WTC11 (cell line): ENCODE measurements around the gene PEX7. TPM values are rescaled to one million over a fixed set of nuclear protein-coding genes. Genes with fewer than 3 reads are reported as not detected.

Experiments used
- ATF3 ChIP-seq: sonication (generic); formaldehyde crosslinking; conservative IDR thresholded peaks from 2 replicates; pipeline ENCODE4 v1.8.1; 2022; ENCODE audit warnings: mild to moderate bottlenecking, missing genetic modification reagents
- CREM ChIP-seq: sonication (generic); formaldehyde crosslinking; IDR thresholded peaks from 2 replicates; pipeline ENCODE4 v1.8.1; 2022; ENCODE audit warnings: mild to moderate bottlenecking, missing genetic modification reagents, moderate library complexity
- ERG ChIP-seq: fragments of 250-450 bp; sonication (Bioruptor Pico); IDR thresholded peaks from 2 replicates; pipeline ENCODE4 v1.8.0; 2021; ENCODE audit warnings: mild to moderate bottlenecking
- ETV6 ChIP-seq: sonication (generic); formaldehyde crosslinking; IDR thresholded peaks from 2 replicates; pipeline ENCODE4 v1.8.1; 2022; ENCODE audit warnings: mild to moderate bottlenecking, missing genetic modification reagents
- GTF2I ChIP-seq: fragments of 250-450 bp; sonication (Bioruptor Pico); conservative IDR thresholded peaks from 2 replicates; pipeline ENCODE4 v1.4.0; 2021; ENCODE audit warnings: mild to moderate bottlenecking
- MXD4 ChIP-seq: fragments of 250-450 bp; sonication (Bioruptor Pico); IDR thresholded peaks from 2 replicates; pipeline ENCODE4 v1.8.0; 2021; ENCODE audit warnings: mild to moderate bottlenecking, moderate library complexity, borderline replicate concordance
- NFYB ChIP-seq: sonication (generic); formaldehyde crosslinking; conservative IDR thresholded peaks from 2 replicates; pipeline ENCODE4 v1.8.0; 2022; ENCODE audit warnings: low read depth, missing genetic modification reagents
- SP1 ChIP-seq: sonication (generic); formaldehyde crosslinking; conservative IDR thresholded peaks from 2 replicates; pipeline ENCODE4 v1.8.1; 2022; ENCODE audit warnings: missing genetic modification reagents
- USF2 ChIP-seq: sonication (generic); formaldehyde crosslinking; IDR thresholded peaks from 2 replicates; pipeline ENCODE4 v1.8.1; 2023; ENCODE audit warnings: mild to moderate bottlenecking, missing genetic modification reagents, moderate library complexity
- ZNF232 ChIP-seq: sonication (generic); formaldehyde crosslinking; IDR thresholded peaks from 2 replicates; pipeline ENCODE4 v1.8.0; 2022; ENCODE audit warnings: mild to moderate bottlenecking, missing genetic modification reagents
- ZNF263 ChIP-seq: sonication (generic); formaldehyde crosslinking; IDR thresholded peaks from 2 replicates; pipeline ENCODE4 v1.8.1; 2022; ENCODE audit warnings: low read depth, mild to moderate bottlenecking, moderate library complexity, missing genetic modification reagents
- ZNF317 ChIP-seq: sonication (generic); formaldehyde crosslinking; IDR thresholded peaks from 2 replicates; pipeline ENCODE4 v1.8.1; 2023; ENCODE audit warnings: low read depth, mild to moderate bottlenecking, moderate library complexity, missing genetic modification reagents, borderline replicate concordance
- total RNA-seq: library from RNA; stranded (reverse); gene quantifications from 3 replicates; pipeline ENCODE4 v1.2.3, GENCODE V29; 2021
- TF ChIP-seq, protein P1 (sequence below): fragments of 200-600 bp; IDR thresholded peaks from 2 replicates; pipeline ENCODE4 v1.8.0; 2022; ENCODE audit warnings: antibody characterized with exemption
- TF ChIP-seq, protein P2 (sequence below): sonication (generic); formaldehyde crosslinking; IDR thresholded peaks from 2 replicates; pipeline ENCODE4 v1.8.0; 2022; ENCODE audit warnings: mild to moderate bottlenecking, missing genetic modification reagents
- TF ChIP-seq, protein P3 (sequence below): sonication (generic); formaldehyde crosslinking; IDR thresholded peaks from 2 replicates; pipeline ENCODE4 v1.8.1; 2023; ENCODE audit warnings: mild to moderate bottlenecking, missing genetic modification reagents, moderate library complexity
- TF ChIP-seq, protein P4 (sequence below): sonication (generic); formaldehyde crosslinking; IDR thresholded peaks from 2 replicates; pipeline ENCODE4 v1.8.1; 2023; ENCODE audit warnings: mild to moderate bottlenecking, moderate library complexity, missing genetic modification reagents
- TF ChIP-seq, protein P5 (sequence below): fragments of 250-450 bp; sonication (Bioruptor Pico); IDR thresholded peaks from 2 replicates; pipeline ENCODE4 v2.1.2; 2022; ENCODE audit warnings: mild to moderate bottlenecking, moderate library complexity
- TF ChIP-seq, protein P6 (sequence below): sonication (generic); formaldehyde crosslinking; IDR thresholded peaks from 2 replicates; pipeline ENCODE4 v1.8.0; 2022; ENCODE audit warnings: mild to moderate bottlenecking, missing genetic modification reagents

The PEX7 gene
- total RNA-seq, 1 experiment from 2014 or later, result 9.8 TPM

- TF ChIP-seq, protein P1, sequence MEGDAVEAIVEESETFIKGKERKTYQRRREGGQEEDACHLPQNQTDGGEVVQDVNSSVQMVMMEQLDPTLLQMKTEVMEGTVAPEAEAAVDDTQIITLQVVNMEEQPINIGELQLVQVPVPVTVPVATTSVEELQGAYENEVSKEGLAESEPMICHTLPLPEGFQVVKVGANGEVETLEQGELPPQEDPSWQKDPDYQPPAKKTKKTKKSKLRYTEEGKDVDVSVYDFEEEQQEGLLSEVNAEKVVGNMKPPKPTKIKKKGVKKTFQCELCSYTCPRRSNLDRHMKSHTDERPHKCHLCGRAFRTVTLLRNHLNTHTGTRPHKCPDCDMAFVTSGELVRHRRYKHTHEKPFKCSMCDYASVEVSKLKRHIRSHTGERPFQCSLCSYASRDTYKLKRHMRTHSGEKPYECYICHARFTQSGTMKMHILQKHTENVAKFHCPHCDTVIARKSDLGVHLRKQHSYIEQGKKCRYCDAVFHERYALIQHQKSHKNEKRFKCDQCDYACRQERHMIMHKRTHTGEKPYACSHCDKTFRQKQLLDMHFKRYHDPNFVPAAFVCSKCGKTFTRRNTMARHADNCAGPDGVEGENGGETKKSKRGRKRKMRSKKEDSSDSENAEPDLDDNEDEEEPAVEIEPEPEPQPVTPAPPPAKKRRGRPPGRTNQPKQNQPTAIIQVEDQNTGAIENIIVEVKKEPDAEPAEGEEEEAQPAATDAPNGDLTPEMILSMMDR, result peak; percentile 70
- TF ChIP-seq USF2 (CRISPR knock-in tag), result peak; percentile 98
- TF ChIP-seq ETV6, result peak; percentile 80
- no peak for TF ChIP-seq MXD4 (CRISPR knock-in tag)
- TF ChIP-seq ZNF263, result 0 out of 2 replicates have a peak, but pooled peaks have one; percentile 50
- TF ChIP-seq ERG (CRISPR knock-in tag), result no peak
- peak; percentile 78 for TF ChIP-seq NFYB (CRISPR knock-in tag)
- TF ChIP-seq, protein P2, sequence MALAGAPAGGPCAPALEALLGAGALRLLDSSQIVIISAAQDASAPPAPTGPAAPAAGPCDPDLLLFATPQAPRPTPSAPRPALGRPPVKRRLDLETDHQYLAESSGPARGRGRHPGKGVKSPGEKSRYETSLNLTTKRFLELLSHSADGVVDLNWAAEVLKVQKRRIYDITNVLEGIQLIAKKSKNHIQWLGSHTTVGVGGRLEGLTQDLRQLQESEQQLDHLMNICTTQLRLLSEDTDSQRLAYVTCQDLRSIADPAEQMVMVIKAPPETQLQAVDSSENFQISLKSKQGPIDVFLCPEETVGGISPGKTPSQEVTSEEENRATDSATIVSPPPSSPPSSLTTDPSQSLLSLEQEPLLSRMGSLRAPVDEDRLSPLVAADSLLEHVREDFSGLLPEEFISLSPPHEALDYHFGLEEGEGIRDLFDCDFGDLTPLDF (CRISPR knock-in tag), result peak; percentile 44; the same call in 1 of the 2 replicates
- TF ChIP-seq ZNF232 (CRISPR knock-in tag), result peak; percentile 79; the same call in 1 of the 2 replicates
- peak; percentile 83 for TF ChIP-seq CREM (CRISPR knock-in tag)
- TF ChIP-seq, protein P3, sequence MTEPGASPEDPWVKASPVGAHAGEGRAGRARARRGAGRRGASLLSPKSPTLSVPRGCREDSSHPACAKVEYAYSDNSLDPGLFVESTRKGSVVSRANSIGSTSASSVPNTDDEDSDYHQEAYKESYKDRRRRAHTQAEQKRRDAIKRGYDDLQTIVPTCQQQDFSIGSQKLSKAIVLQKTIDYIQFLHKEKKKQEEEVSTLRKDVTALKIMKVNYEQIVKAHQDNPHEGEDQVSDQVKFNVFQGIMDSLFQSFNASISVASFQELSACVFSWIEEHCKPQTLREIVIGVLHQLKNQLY (CRISPR knock-in tag), result no peak
- no peak for TF ChIP-seq ATF3
- TF ChIP-seq, protein P4, sequence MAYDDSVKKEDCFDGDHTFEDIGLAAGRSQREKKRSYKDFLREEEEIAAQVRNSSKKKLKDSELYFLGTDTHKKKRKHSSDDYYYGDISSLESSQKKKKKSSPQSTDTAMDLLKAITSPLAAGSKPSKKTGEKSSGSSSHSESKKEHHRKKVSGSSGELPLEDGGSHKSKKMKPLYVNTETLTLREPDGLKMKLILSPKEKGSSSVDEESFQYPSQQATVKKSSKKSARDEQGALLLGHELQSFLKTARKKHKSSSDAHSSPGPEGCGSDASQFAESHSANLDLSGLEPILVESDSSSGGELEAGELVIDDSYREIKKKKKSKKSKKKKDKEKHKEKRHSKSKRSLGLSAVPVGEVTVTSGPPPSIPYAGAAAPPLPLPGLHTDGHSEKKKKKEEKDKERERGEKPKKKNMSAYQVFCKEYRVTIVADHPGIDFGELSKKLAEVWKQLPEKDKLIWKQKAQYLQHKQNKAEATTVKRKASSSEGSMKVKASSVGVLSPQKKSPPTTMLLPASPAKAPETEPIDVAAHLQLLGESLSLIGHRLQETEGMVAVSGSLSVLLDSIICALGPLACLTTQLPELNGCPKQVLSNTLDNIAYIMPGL (CRISPR knock-in tag), result peak; percentile 93
- TF ChIP-seq, protein P5, sequence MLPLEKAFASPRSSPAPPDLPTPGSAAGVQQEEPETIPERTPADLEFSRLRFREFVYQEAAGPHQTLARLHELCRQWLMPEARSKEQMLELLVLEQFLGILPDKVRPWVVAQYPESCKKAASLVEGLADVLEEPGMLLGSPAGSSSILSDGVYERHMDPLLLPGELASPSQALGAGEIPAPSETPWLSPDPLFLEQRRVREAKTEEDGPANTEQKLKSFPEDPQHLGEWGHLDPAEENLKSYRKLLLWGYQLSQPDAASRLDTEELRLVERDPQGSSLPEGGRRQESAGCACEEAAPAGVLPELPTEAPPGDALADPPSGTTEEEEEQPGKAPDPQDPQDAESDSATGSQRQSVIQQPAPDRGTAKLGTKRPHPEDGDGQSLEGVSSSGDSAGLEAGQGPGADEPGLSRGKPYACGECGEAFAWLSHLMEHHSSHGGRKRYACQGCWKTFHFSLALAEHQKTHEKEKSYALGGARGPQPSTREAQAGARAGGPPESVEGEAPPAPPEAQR (CRISPR knock-in tag), result no peak
- peak; percentile 73 for TF ChIP-seq SP1 (CRISPR knock-in tag)
- no peak for TF ChIP-seq ZNF317
- TF ChIP-seq, protein P6, sequence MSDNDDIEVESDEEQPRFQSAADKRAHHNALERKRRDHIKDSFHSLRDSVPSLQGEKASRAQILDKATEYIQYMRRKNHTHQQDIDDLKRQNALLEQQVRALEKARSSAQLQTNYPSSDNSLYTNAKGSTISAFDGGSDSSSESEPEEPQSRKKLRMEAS (CRISPR knock-in tag), result peak; percentile 77; the same call in 1 of the 2 replicates
- no peak for TF ChIP-seq GTF2I (CRISPR knock-in tag)
- TF ChIP-seq, all 79 proteins: peak for 29
Observed at GRCh38 chr6:136822376-136823127, at the start of gene PEX7 (continued).
